HL-60 (cell line): ENCODE measurements around the gene FREM2.

Experiments used
- DNase-seq, 2 experiments: peaks; one replicate each; pipeline ENCODE4 v3.0.0-alpha.2; 2010 to 2020; ENCODE audit warnings: low read depth in 1 of 2, low spot score in 1 of 2
- H3K27ac ChIP-seq: fragments of 250-450 bp; sonication (Bioruptor Pico); replicated peaks from 2 replicates; pipeline ENCODE4 v1.5.1; 2020; ENCODE audit warnings: mild to moderate bottlenecking, moderate library complexity
- H3K27me3 ChIP-seq: fragments of 250-450 bp; sonication (Bioruptor Pico); 2 replicates; pipeline ENCODE4 v1.5.1; 2021; ENCODE audit warnings: mild to moderate bottlenecking, moderate library complexity; ENCODE audit not compliant: insufficient read depth, poor library complexity, severe bottlenecking
- H3K4me3 ChIP-seq: replicated peaks from 2 replicates; pipeline ENCODE4 v1.5.1; 2011; ENCODE audit warnings: mild to moderate bottlenecking, control low read depth, low read length; ENCODE audit not compliant: insufficient read depth
- CTCF ChIP-seq: IDR thresholded peaks from one replicate; pipeline ENCODE4 v1.5.1; 2011; ENCODE audit warnings: low read length, control low read depth, inconsistent platforms; ENCODE audit not compliant: insufficient read depth
- GABPA ChIP-seq: IDR thresholded peaks from 2 replicates; pipeline ENCODE4 v1.6.1; 2012; ENCODE audit warnings: low read depth
- POLR2AphosphoS5 ChIP-seq: IDR thresholded peaks from 2 replicates; pipeline ENCODE4 v1.6.1; 2012; ENCODE audit warnings: low read depth
- REST ChIP-seq: IDR thresholded peaks from 2 replicates; pipeline ENCODE4 v1.6.1; 2012; ENCODE audit warnings: low read depth; ENCODE audit not compliant: insufficient replicate concordance
- SPI1 ChIP-seq: IDR thresholded peaks from 2 replicates; pipeline ENCODE4 v1.6.1; 2012; ENCODE audit warnings: low read depth, mild to moderate bottlenecking, borderline replicate concordance

The FREM2 gene

GRCh38 chr13:38769526-38769925 lies 82.6 kb downstream of the FREM2 start:
- no peak for DNase-seq
- Histone ChIP-seq H3K27ac (no peak overlapping the region), H3K27me3 (no peaks in the 10 kb centered on the region), H3K4me3 (no peak overlapping the region)
- TF ChIP-seq POLR2AphosphoS5 (no peak), SPI1 (no peak), REST (no peak), GABPA (no peak), CTCF (no peak)

GRCh38 chr13:38775085-38775484 lies 88.2 kb downstream of the FREM2 start:
- DNase-seq = no peak
- H3K27ac ChIP-seq = no peak overlapping the region
- no peaks in the 10 kb centered on the region for H3K27me3 ChIP-seq
- TF ChIP-seq GABPA (no peak), CTCF (no peak), POLR2AphosphoS5 (no peak), SPI1 (no peak), REST (no peak)
- H3K4me3 ChIP-seq = no peak overlapping the region

- Histone ChIP-seq H3K27ac (no peak overlapping the region), H3K27me3 (no peaks in the 10 kb centered on the region), H3K4me3 (no peak overlapping the region)
- no peak for DNase-seq
- TF ChIP-seq POLR2AphosphoS5 = no peak
- no peak for TF ChIP-seq REST
- no peak for TF ChIP-seq CTCF
- TF ChIP-seq GABPA = no peak
- no peak for TF ChIP-seq SPI1
These were observed 90.7 kb downstream of the FREM2 start for GRCh38 chr13:38777347-38778119.
